ENCODE results near the gene MEP1B.
A peak's percentile ranks its signal among the peaks of the same experiment; 100 is the strongest.
"Not testable (repeated sequence)": the region's sequence is repeated elsewhere in the genome, so short reads cannot be mapped to it uniquely, and the experiment has no call there.

The MEP1B gene

GRCh38 chr18:32189790-32190189 lies at the start of gene MEP1B:
MEP1B (plus strand) TSS chr18:32190039; CDS start chr18:32190071, 32 bp downstream.
- TF ChIP-seq POLR2A (IDR thresholded peaks at IDR 0.05; ENCODE audit: low read length) (no peak), GATA1 (IDR thresholded peaks at IDR 0.05; ENCODE audit: low read depth, low read length) (no peak)

GRCh38 chr18:32148185-32148870 lies 41.5 kb upstream of the MEP1B start:
- TF ChIP-seq POLR2A (IDR thresholded peaks at IDR 0.05; ENCODE audit: low read length) = no peak
- no peak for TF ChIP-seq GATA1 (IDR thresholded peaks at IDR 0.05; ENCODE audit: low read depth, low read length)
- DNase-seq = no peak

More at GRCh38 chr18:32189790-32190189, at the start of gene MEP1B:
- no peak for DNase-seq

DNA sequence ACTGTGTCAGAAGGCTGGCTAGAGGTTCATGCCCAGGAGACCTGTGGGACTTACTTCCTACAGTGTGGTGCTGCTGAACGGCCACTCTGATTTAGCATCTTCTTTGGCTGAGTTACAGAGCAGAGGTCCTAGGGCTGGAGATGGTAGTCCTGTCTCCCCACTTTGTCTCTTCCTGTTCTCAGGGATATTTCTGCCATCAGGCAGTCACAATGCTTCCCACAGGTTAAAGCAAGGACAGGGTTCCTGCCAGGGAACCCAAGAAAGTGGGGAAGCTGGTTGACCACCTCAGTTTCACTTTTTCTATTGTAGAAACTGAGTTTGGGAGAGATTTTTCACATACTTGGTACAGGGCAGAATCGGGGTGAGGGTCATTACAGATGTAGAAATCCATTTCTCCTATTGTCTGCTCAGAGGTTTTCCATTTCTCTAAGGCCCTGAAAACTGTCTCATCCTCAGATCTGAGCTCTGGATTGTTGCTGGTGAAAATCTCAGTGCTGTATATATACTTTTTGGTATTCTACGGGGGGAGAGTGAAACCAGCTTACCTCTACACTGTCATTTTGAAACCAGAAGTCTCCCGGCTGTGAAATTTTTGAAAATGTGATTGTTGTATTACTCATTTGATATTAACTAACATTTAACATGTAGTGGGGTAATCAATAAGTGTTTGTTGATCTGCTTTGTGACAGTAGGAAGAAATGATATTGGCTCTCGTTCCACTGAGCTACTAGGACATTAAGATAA lies 37.0 kb upstream of the MEP1B start:
- TF ChIP-seq GATA1 (IDR thresholded peaks at IDR 0.05; ENCODE audit: low read depth, low read length) = no peak
- no peak for TF ChIP-seq POLR2A (IDR thresholded peaks at IDR 0.05; ENCODE audit: low read length)
- DNase-seq = no peak

GRCh38 chr18:32156855-32157254 lies 33.0 kb upstream of the MEP1B start:
- DNase-seq = no peak
- no peak for TF ChIP-seq POLR2A (IDR thresholded peaks at IDR 0.05; ENCODE audit: low read length)

DNA sequence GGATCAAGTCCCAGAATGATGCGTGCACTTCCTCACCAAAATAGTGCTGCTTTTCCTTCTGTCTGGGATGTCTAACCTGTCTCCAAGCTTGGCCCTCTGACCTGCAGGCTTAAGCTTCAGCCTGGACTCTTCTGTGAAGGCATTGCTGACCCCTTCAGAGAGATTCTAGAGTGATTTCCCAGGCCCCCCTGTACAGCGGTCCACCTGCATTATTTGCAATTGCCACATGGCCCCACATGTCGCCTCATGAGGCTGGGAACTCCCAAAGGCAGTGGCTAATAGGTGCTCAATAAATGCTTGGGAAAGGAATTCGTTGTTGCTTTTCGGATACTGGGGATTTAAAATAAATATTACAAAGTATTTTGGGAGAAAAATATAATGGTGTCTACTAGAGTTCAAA lies 32.3 kb upstream of the MEP1B start:
- DNase-seq = no peak
- no peak for TF ChIP-seq GATA1 (IDR thresholded peaks at IDR 0.05; ENCODE audit: low read depth, low read length)
- TF ChIP-seq POLR2A (IDR thresholded peaks at IDR 0.05; ENCODE audit: low read length) = no peak

DNA sequence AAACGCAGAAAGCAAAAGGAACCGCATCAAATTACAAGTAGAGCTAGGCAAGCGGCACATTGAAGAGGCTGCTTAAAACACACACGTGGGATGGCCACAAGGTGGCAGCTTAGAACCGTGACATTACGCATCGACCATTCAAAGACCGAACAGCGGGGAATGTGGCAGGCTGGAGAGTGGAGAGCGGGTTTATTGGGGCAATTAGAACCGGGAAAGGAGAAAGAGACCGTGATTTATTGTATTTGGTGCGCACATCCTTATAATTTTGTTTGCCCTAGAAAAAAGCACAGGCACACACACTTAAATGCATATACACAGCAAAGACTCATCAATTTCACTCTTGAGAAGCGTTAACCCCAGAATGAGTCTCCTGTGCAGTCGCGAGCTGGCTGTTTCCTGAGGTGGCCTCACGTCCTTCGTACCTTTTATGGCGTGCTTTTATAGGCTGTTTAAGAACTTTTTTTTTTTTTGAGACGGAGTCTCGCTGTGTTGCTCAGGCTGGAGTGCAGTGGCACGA lies 31.7 kb upstream of the MEP1B start:
- peak; percentile 81 to 87 for DNase-seq
- TF ChIP-seq GATA1 (IDR thresholded peaks at IDR 0.05; ENCODE audit: low read depth, low read length) (no peak), POLR2A (IDR thresholded peaks at IDR 0.05; ENCODE audit: low read length) (no peak)

DNA sequence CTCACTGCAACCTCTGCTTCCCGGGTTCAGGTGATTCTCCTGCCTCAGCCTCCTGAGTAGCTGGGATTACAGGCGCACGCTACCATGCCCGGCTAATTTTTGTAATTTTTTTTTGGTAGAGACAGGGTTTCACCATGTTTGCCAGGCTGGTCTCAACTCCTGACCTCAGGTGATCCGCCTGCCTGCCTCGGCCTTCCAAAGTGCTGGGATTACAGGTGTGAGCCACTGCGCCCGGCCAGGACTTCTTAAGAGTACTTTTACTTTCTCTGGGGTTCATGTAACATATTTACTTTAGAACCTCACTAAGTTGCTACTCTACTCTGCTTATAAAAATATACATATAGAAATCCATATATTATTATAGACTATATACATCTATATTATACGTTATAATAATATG lies 31.2 kb upstream of the MEP1B start:
- not testable (repeated sequence) for DNase-seq

DNA sequence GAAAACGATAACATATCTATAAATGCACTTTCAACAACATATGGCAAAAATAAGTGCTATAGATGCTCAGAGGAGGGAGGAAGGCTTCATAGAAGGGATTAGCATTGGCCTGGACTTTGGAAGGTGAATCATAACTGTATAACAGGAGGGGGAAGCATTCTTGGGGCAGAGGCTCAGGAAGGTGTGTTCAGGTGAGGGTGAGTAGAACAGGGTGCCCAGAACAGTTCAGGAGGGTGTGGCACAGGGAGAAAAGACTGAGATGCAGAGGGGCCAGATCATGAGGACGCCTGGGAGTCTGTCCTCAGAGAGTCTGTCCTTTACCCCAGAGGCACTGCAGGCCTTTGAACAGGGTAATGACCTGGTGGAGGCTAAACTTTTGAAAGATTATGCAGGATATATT lies 29.3 kb upstream of the MEP1B start:
- TF ChIP-seq POLR2A (IDR thresholded peaks at IDR 0.05; ENCODE audit: low read length) = no peak
- no peak for TF ChIP-seq GATA1 (IDR thresholded peaks at IDR 0.05; ENCODE audit: low read depth, low read length)
- no peak for DNase-seq

DNA sequence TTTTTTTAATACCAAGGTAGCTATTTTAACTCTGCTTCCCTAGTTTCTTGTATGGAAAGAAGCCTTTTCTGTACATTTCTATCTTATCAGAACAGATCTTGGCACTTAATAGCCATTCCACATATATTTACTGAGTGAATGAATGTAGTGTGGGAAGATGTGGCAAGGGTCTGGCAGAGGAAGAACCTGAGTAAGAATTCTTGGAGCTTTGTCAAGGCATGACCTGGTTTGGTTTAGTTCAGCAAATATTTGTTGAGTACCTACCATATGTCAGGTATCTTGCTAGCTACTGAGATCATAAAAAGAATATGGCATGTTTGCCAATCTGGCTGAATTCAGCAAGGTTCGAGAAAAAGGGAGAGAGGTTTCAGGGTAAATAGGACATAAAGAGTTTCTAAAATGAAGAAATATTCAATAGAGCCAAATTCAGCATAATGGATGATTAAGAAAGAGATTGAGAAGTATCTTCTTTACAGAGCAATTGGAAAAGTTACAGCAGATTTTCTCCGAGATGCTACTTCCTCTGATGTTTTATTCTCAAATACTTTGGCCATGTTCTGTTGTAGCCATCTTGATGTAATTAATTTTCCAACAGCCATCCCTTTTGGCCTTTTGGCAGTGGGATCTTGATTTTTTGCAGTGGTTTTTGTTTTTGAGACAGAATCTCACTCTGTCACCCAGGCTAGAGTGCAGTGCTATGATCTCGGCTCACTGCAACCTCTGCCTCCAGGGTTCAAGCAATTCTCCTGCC lies 21.7 kb upstream of the MEP1B start:
- TF ChIP-seq POLR2A (IDR thresholded peaks at IDR 0.05; ENCODE audit: low read length) = no peak
- TF ChIP-seq GATA1 (IDR thresholded peaks at IDR 0.05; ENCODE audit: low read depth, low read length) = no peak
- no peak for DNase-seq

- DNase-seq = no peak
- TF ChIP-seq POLR2A (IDR thresholded peaks at IDR 0.05; ENCODE audit: low read length) (no peak), GATA1 (IDR thresholded peaks at IDR 0.05; ENCODE audit: low read depth, low read length) (no peak)
These were observed 16.2 kb upstream of the MEP1B start for GRCh38 chr18:32173654-32174053.

GRCh38 chr18:32174719-32175118 lies 15.1 kb upstream of the MEP1B start:
- no peak for DNase-seq
- no peak for TF ChIP-seq GATA1 (IDR thresholded peaks at IDR 0.05; ENCODE audit: low read depth, low read length)
- TF ChIP-seq POLR2A (IDR thresholded peaks at IDR 0.05; ENCODE audit: low read length) = no peak

GRCh38 chr18:32175265-32175664 lies 14.6 kb upstream of the MEP1B start:
- no peak for DNase-seq
- TF ChIP-seq POLR2A (IDR thresholded peaks at IDR 0.05; ENCODE audit: low read length) (no peak), GATA1 (IDR thresholded peaks at IDR 0.05; ENCODE audit: low read depth, low read length) (no peak)

GRCh38 chr18:32176745-32177144 lies 13.1 kb upstream of the MEP1B start:
- not testable (repeated sequence) for DNase-seq

GRCh38 chr18:32177530-32177929 lies 12.3 kb upstream of the MEP1B start:
- no peak for DNase-seq
- TF ChIP-seq GATA1 (IDR thresholded peaks at IDR 0.05; ENCODE audit: low read depth, low read length) (no peak), POLR2A (IDR thresholded peaks at IDR 0.05; ENCODE audit: low read length) (no peak)

Data from erythroblast (primary cell).